Activated naive CD4-positive, alpha-beta T cell treated with anti-CD3 and anti-CD28 coated beads for 36 hours (primary cell): ENCODE measurements around the gene CDK4. TPM values are rescaled to one million over a fixed set of nuclear protein-coding genes. Genes with fewer than 3 reads are reported as not detected.

Experiments used
- CTCF ChIA-PET: fragments of 350-600 bp; sonication (Branson Sonifier 250); formaldehyde crosslinking; loops from one replicate; lab custom pipeline; 2021; ENCODE audit warnings: antibody characterized with exemption; lab: Charles Lee
- DNase-seq: peaks from one replicate; pipeline ENCODE4 v3.0.0-alpha.2; 2020
- H3K27ac Mint-ChIP-seq: one replicate; pipeline ENCODE4 v1.8.0; 2021; ENCODE audit warnings: mild to moderate bottlenecking, mixed read lengths
- H3K27me3 Mint-ChIP-seq: one replicate; pipeline ENCODE4 v1.8.0; 2021; ENCODE audit warnings: low read depth, mixed read lengths
- H3K36me3 Mint-ChIP-seq: one replicate; pipeline ENCODE4 v1.8.0; 2021; ENCODE audit warnings: low read depth, mixed read lengths
- H3K4me1 Mint-ChIP-seq: one replicate; pipeline ENCODE4 v1.8.0; 2021; ENCODE audit warnings: low read depth, mixed read lengths
- H3K4me3 Mint-ChIP-seq: one replicate; pipeline ENCODE4 v1.8.0; 2021; ENCODE audit warnings: mild to moderate bottlenecking, moderate library complexity, mixed read lengths
- H3K9me3 Mint-ChIP-seq: one replicate; pipeline ENCODE4 v1.8.0; 2021; ENCODE audit warnings: mixed read lengths
- intact Hi-C: fragments of 100-400 bp; cut with micrococcal nuclease; formaldehyde crosslinking; loops from one replicate; pipeline ENCODE4 v1.15.1; 2023
- total RNA-seq, 2 experiments: library from RNA; stranded (reverse); gene quantifications; one replicate each; pipeline ENCODE4 v1.2.3, GENCODE V29; 2021

Gene CDK4
- total RNA-seq, 2 experiments from 2014 or later = 194 to 202 TPM

GRCh38 chr12:57735952-57736740 lies 16.0 kb downstream of the CDK4 start:
- Mint-ChIP-seq H3K27me3 (no peaks in the 10 kb centered on the region), H3K36me3 (peaks cover 22% of the 10 kb centered on the region), H3K4me1 (peaks cover 25% of the 10 kb centered on the region), H3K4me3 (no peak overlapping the region), H3K27ac (no peak overlapping the region), H3K9me3 (no peaks in the 10 kb centered on the region)
- CTCF ChIA-PET = interaction anchor here (0.9 kb wide), 1 partner anchor 10 kb away, joined by 4 read pairs; no protein-coding TSS in a partner anchor
- intact Hi-C loops = no loop called here
- DNase-seq = no peak

DNA sequence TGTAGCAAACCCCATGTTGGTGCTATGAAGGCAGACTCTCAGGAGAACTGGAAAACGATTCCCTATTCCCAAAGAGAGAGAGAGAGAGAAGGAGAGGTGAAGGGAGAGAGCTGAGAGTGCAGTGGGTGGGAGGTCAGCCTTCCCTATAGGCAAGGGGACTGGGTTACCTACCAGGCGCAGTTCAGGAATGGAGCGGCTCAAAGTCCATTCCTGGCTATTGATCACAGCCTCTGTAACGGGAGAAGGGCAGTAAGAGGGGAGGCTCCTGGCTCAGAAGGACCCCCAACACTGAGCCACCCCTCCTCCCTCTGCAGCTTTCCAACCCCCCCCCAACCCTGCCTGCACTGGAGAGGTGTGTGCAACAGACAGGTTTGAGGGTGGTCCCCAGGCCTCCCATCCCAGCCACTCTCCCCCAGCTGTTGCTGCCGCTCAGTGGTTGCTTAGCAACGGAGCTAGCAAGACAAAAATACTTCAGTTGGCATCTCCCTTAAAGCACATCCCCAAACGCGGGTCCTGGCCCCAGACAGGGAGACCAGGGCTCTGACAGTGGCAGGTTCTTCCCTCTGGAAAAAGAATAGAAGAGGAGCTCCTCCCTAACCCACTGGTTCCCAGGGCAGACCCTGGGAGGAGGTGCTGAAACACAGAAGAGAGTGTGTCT lies 16.8 kb downstream of the CDK4 start:
- no peak overlapping the region for H3K4me3 Mint-ChIP-seq
- no peaks in the 10 kb centered on the region for H3K27me3 Mint-ChIP-seq
- no peak for DNase-seq
- CTCF ChIA-PET = interaction anchor here (0.7 kb wide), 1 partner anchor 168 kb away, joined by 3 read pairs; no protein-coding TSS in a partner anchor
- peaks cover 23% of the 10 kb centered on the region for H3K36me3 Mint-ChIP-seq
- no peak overlapping the region for H3K27ac Mint-ChIP-seq
- intact Hi-C loops = no loop called here
- H3K9me3 Mint-ChIP-seq = no peaks in the 10 kb centered on the region
- peaks cover 19% of the 10 kb centered on the region for H3K4me1 Mint-ChIP-seq

DNA sequence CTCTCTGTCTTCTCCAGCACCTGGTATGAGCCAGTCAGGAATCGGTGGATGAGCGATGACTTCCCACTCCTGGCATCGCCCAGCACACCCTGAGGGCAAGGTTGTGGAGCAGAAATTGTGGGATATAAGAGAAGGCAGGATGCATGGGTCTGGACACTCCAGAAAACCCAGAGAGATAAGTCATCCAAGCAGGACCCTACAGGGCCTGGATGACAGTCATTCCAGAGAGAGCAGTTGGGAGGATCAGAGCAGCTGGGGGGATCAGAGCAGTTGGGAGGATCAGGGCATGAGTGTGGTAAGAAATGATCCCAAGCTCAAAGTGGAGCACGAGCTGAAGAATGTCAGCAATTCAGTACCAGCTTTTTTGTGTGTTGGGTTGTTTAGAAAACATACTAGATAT lies 17.5 kb downstream of the CDK4 start:
- intact Hi-C loops = no loop called here
- Mint-ChIP-seq H3K27me3 (no peaks in the 10 kb centered on the region), H3K4me1 (peaks cover 13% of the 10 kb centered on the region), H3K9me3 (no peaks in the 10 kb centered on the region), H3K4me3 (no peak overlapping the region), H3K27ac (no peak overlapping the region), H3K36me3 (peaks cover 23% of the 10 kb centered on the region)
- DNase-seq = no peak
- CTCF ChIA-PET = interaction anchor here (0.7 kb wide), 2 partner anchors 9 to 169 kb away, joined by 3 read pairs; no protein-coding TSS in a partner anchor

- no peaks in the 10 kb centered on the region for H3K27me3 Mint-ChIP-seq
- H3K4me1 Mint-ChIP-seq = peaks cover 7% of the 10 kb centered on the region
- no peak overlapping the region for H3K4me3 Mint-ChIP-seq
- CTCF ChIA-PET = no interaction called here
- H3K9me3 Mint-ChIP-seq = no peaks in the 10 kb centered on the region
- intact Hi-C loops = no loop called here
- DNase-seq = no peak
- H3K36me3 Mint-ChIP-seq = peaks cover 26% of the 10 kb centered on the region
- no peak overlapping the region for H3K27ac Mint-ChIP-seq
Observed at GRCh38 chr12:57733928-57734327, 18.2 kb downstream of the CDK4 start.

- CTCF ChIA-PET = interaction anchor here (0.7 to 0.8 kb wide), 4 partner anchors 8 to 274 kb away, joined by 3 to 4 read pairs (median 4); no protein-coding TSS in a partner anchor
- no peak overlapping the region for H3K27ac Mint-ChIP-seq
Observed at GRCh38 chr12:57732726-57733593, 19.1 kb downstream of the CDK4 start.

GRCh38 chr12:57732270-57732669 lies 19.8 kb downstream of the CDK4 start:
- no peak overlapping the region for H3K27ac Mint-ChIP-seq
- no peak overlapping the region for H3K4me3 Mint-ChIP-seq
- H3K36me3 Mint-ChIP-seq = peaks cover 36% of the 10 kb centered on the region
- H3K27me3 Mint-ChIP-seq = no peaks in the 10 kb centered on the region
- intact Hi-C loops = no loop called here
- peaks cover 6% of the 10 kb centered on the region for H3K4me1 Mint-ChIP-seq
- H3K9me3 Mint-ChIP-seq = no peaks in the 10 kb centered on the region
- no peak for DNase-seq
- CTCF ChIA-PET = interaction anchor here (0.8 kb wide), 1 partner anchor 9 kb away, joined by 4 read pairs; no protein-coding TSS in a partner anchor

More at GRCh38 chr12:57732726-57733593, 19.1 kb downstream of the CDK4 start:
- Mint-ChIP-seq H3K27me3 (no peaks in the 10 kb centered on the region), H3K9me3 (no peaks in the 10 kb centered on the region), H3K4me1 (peaks cover 6% of the 10 kb centered on the region), H3K36me3 (peaks cover 32% of the 10 kb centered on the region), H3K4me3 (no peak overlapping the region)
- intact Hi-C loops = no loop called here
- DNase-seq = no peak

- DNase-seq = no peak
- Mint-ChIP-seq H3K4me3 (no peak overlapping the region), H3K27me3 (no peaks in the 10 kb centered on the region), H3K9me3 (no peaks in the 10 kb centered on the region), H3K4me1 (peaks cover 2% of the 10 kb centered on the region), H3K27ac (no peak overlapping the region), H3K36me3 (peaks cover 36% of the 10 kb centered on the region)
- CTCF ChIA-PET = interaction anchor here (0.7 to 0.9 kb wide), 3 partner anchors 10 to 28 kb away, joined by 4 read pairs; no protein-coding TSS in a partner anchor
- intact Hi-C loops = no loop called here
Observed at GRCh38 chr12:57731411-57732080, 20.6 kb downstream of the CDK4 start.

DNA sequence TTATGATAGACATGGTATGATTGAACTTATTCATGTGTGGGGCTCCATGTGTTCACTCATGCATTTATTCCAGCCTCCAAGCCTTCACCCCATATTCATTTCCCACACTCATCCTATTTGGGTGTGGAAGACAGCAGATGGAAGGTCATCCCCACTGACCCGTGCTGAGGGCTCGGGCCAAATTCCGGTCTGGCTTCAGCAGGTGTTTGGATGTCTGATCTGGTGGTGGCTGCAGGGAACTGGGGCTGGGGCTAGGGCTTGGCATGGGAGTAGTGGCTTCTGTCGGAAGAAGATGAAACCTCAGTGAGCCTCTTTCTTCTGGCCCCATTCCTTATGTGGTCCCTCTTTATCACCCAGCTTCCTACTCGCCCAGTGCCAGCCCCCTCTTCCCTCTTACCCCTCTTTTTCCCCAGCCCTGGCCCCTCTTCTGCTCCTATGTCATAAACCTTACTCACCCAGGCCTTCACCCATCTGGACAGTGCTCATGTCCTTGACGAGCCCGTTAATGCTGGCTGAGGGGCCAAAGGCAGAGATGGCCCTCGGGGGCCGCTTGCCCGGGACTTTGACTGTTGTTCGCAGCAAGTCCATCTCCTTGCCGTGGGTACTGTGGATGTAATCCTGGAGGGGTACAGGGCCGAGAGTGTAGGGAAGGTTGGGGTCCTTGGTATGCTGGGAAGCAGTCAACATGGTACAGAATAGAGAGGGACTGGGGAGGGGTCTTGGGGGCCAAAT lies 21.6 kb downstream of the CDK4 start:
- H3K4me1 Mint-ChIP-seq = no peaks in the 10 kb centered on the region
- intact Hi-C loops = no loop called here
- no peak overlapping the region for H3K27ac Mint-ChIP-seq
- no peaks in the 10 kb centered on the region for H3K9me3 Mint-ChIP-seq
- H3K27me3 Mint-ChIP-seq = no peaks in the 10 kb centered on the region
- peaks cover 40% of the 10 kb centered on the region for H3K36me3 Mint-ChIP-seq
- no peak for DNase-seq
- CTCF ChIA-PET = interaction anchor here (1.8 kb wide), 1 partner anchor 149 kb away, joined by 4 read pairs; no protein-coding TSS in a partner anchor
- no peak overlapping the region for H3K4me3 Mint-ChIP-seq

- intact Hi-C loops = no loop called here
- no peak overlapping the region for H3K27ac Mint-ChIP-seq
- no peak for DNase-seq
- CTCF ChIA-PET = interaction anchor here (1.2 to 1.9 kb wide), 3 partner anchors 12 to 148 kb away, joined by 3 to 7 read pairs (median 4); no protein-coding TSS in a partner anchor
- H3K4me3 Mint-ChIP-seq = no peak overlapping the region
- no peaks in the 10 kb centered on the region for H3K4me1 Mint-ChIP-seq
- H3K27me3 Mint-ChIP-seq = no peaks in the 10 kb centered on the region
- peaks cover 38% of the 10 kb centered on the region for H3K36me3 Mint-ChIP-seq
- no peaks in the 10 kb centered on the region for H3K9me3 Mint-ChIP-seq
Observed at GRCh38 chr12:57729321-57729844, 22.7 kb downstream of the CDK4 start.

DNA sequence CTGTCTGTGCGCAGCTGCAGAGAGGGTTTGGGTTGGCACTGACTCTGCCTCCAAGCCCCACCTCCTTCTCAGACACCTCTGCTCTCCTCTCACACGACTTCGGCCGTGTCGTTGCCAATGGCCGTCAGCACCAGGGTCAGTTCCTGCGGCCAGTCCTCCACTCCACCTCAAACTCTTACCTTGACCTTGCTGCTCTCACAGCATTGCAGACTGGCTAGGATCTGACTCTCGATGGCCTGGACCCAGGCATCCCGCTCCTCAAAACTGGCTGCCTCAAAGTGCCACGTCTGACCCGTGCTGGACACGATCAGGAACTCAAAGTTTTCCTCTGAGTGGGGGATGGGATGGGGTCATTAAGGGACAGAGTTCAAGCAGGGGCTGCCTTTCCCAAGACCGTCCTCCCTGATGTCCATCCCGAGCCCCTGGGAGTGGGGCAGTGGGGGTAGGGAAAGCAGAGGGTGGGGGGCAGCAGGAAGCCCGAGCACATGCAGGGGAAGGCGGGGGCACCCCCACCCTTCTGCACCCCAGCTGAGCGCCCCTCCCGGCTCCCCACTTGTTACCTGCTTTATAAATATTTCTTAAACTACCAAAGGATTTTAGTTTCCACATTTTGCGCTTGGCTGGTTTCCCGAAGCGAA lies 24.2 kb downstream of the CDK4 start:
- Mint-ChIP-seq H3K9me3 (no peaks in the 10 kb centered on the region), H3K27me3 (no peaks in the 10 kb centered on the region), H3K36me3 (peaks cover 33% of the 10 kb centered on the region), H3K4me1 (no peaks in the 10 kb centered on the region), H3K4me3 (no peak overlapping the region), H3K27ac (no peak overlapping the region)
- CTCF ChIA-PET = interaction anchor here (1.0 to 1.9 kb wide), 2 partner anchors 13 to 16 kb away, joined by 3 to 7 read pairs; partner anchors contain the start of gene TSPAN31
- intact Hi-C loops = no loop called here
- no peak for DNase-seq
